Omental fat pad (tissue), 4 donors: Measurements from ENCODE around the gene PRSS56. TPM values are rescaled to one million over a fixed set of nuclear protein-coding genes. Genes with fewer than 3 reads are reported as not detected.

Experiments used
- ATAC-seq: fragments of 150-250 bp; one replicate; pipeline ENCODE4 v1.9.1; 2016; ENCODE audit warnings: mild to moderate bottlenecking, moderate library complexity; ENCODE audit not compliant: low FRiP score
- DNase-seq: peaks from one replicate; pipeline ENCODE4 v3.0.0-alpha.2; 2019; ENCODE audit warnings: low spot score
- CTCF ChIP-seq, 3 donors: fragments of 450-650 bp; IDR thresholded peaks; one replicate each; pipeline ENCODE4 v1.5.1; 2016 to 2017; ENCODE audit warnings: antibody characterized with exemption in 3 of 3, mild to moderate bottlenecking in 3 of 3, moderate library complexity in 2 of 3
- total RNA-seq, 4 donors: library from RNA; depleted of rRNA; stranded (reverse); fragments of >200 nt; gene quantifications; one replicate each; pipeline ENCODE4 v1.1.0, GENCODE V29; 2016

The PRSS56 gene
- total RNA-seq, 4 donors from 2014 or later: not detected

GRCh38 chr2:232540441-232541041, 20.4 kb downstream of the PRSS56 start:
- ATAC-seq: no peak
- no peak for TF ChIP-seq CTCF (IDR thresholded peaks at IDR 0.05)
- DNase-seq: no peak

- TF ChIP-seq CTCF (IDR thresholded peaks at IDR 0.05): no peak
- DNase-seq (no peak), ATAC-seq (no peak)
Measured at GRCh38 chr2:232541195-232541960, 21.2 kb downstream of the PRSS56 start.

- no peak for DNase-seq
- ATAC-seq: no peak
- no peak for TF ChIP-seq CTCF (IDR thresholded peaks at IDR 0.05)
Measured at GRCh38 chr2:232541961-232542714, 21.9 kb downstream of the PRSS56 start.

GRCh38 chr2:232542715-232543467, 22.7 kb downstream of the PRSS56 start:
- TF ChIP-seq CTCF (IDR thresholded peaks at IDR 0.05): no peak
- DNase-seq: no peak
- no peak for ATAC-seq

GRCh38 chr2:232543491-232543890, 23.3 kb downstream of the PRSS56 start:
- DNase-seq (no peak), ATAC-seq (no peak)
- TF ChIP-seq CTCF (IDR thresholded peaks at IDR 0.05): no peak

- TF ChIP-seq CTCF (IDR thresholded peaks at IDR 0.05): no peak
- ATAC-seq (no peak), DNase-seq (no peak)
Measured at GRCh38 chr2:232543928-232544631, 23.9 kb downstream of the PRSS56 start.
